Mesendoderm (in vitro differentiated cells): Measurements from ENCODE around the gene XRCC5.
A peak's percentile ranks its signal among the peaks of the same experiment; 100 is the strongest.

Source experiments
- DNase-seq: peaks from one replicate; pipeline ENCODE4 v3.0.0; 2013
- H2AK5ac ChIP-seq: 2 replicates; pipeline ENCODE4 v1.6.1; 2013; ENCODE audit warnings: low read length, inconsistent platforms
- H2BK120ac ChIP-seq: 2 replicates; pipeline ENCODE4 v1.6.1; 2013; ENCODE audit warnings: low read depth, mild to moderate bottlenecking, low read length, moderate library complexity, mixed read lengths
- H2BK15ac ChIP-seq: replicated peaks from 2 replicates; pipeline ENCODE4 v1.6.1; 2013; ENCODE audit warnings: low read depth, mild to moderate bottlenecking, moderate library complexity
- H2BK5ac ChIP-seq: 2 replicates; pipeline ENCODE4 v1.6.1; 2013; ENCODE audit warnings: low read length, inconsistent platforms
- H3K18ac ChIP-seq: 2 replicates; pipeline ENCODE4 v1.6.1; 2013; ENCODE audit warnings: mild to moderate bottlenecking, low read length, mixed read lengths
- H3K23ac ChIP-seq: one replicate; pipeline ENCODE4 v1.6.1; 2013; ENCODE audit warnings: low read length
- H3K27ac ChIP-seq: 2 replicates; pipeline ENCODE4 v1.5.1; 2013; ENCODE audit warnings: low read depth, mild to moderate bottlenecking, inconsistent platforms, low read length, moderate library complexity
- H3K27me3 ChIP-seq: 2 replicates; pipeline ENCODE4 v1.6.1; 2013; ENCODE audit warnings: low read length, control low read depth, mild to moderate bottlenecking, inconsistent platforms; ENCODE audit not compliant: insufficient read depth, poor library complexity
- H3K36me3 ChIP-seq: 2 replicates; pipeline ENCODE4 v1.6.1; 2013; ENCODE audit warnings: low read length, inconsistent platforms; ENCODE audit not compliant: control insufficient read depth, insufficient read depth
- H3K4ac ChIP-seq: one replicate; pipeline ENCODE4 v1.6.1; 2013; ENCODE audit warnings: low read depth, mild to moderate bottlenecking, low read length, moderate library complexity
- H3K4me1 ChIP-seq: 2 replicates; pipeline ENCODE4 v1.6.1; 2013; ENCODE audit warnings: low read depth, low read length, inconsistent platforms; ENCODE audit not compliant: control insufficient read depth
- H3K4me2 ChIP-seq: 2 replicates; pipeline ENCODE4 v1.6.1; 2013; ENCODE audit warnings: low read length
- H3K4me3 ChIP-seq: 2 replicates; pipeline ENCODE4 v1.5.1; 2013; ENCODE audit warnings: mild to moderate bottlenecking, low read length
- H3K56ac ChIP-seq: one replicate; pipeline ENCODE4 v1.6.1; 2013; ENCODE audit warnings: low read length
- H3K79me1 ChIP-seq: 2 replicates; pipeline ENCODE4 v1.6.1; 2013; ENCODE audit warnings: low read length, inconsistent platforms
- H3K79me2 ChIP-seq: 2 replicates; pipeline ENCODE4 v1.6.1; 2013; ENCODE audit warnings: mild to moderate bottlenecking, low read length; ENCODE audit not compliant: control insufficient read depth, insufficient read depth
- H3K9ac ChIP-seq: 2 replicates; pipeline ENCODE4 v1.6.1; 2013; ENCODE audit warnings: low read length, inconsistent platforms
- H4K5ac ChIP-seq: one replicate; pipeline ENCODE4 v1.6.1; 2013; ENCODE audit warnings: low read length
- H4K8ac ChIP-seq: one replicate; pipeline ENCODE4 v1.6.1; 2013; ENCODE audit warnings: low read depth, mild to moderate bottlenecking, control low read depth, low read length, moderate library complexity
- WGBS: extraction: QIAGEN DNeasy Blood & Tissue Kit; methylation state at CpG from one replicate; pipeline ENCODE4 v1.1.7; 2013; ENCODE audit warnings: low lambda C conversion rate, missing lambda C conversion rate; ENCODE audit not compliant: insufficient coverage; ENCODE audit errors: extremely low coverage; 5-methylcytosine and 5-hydroxymethylcytosine counted together

Gene XRCC5

DNA sequence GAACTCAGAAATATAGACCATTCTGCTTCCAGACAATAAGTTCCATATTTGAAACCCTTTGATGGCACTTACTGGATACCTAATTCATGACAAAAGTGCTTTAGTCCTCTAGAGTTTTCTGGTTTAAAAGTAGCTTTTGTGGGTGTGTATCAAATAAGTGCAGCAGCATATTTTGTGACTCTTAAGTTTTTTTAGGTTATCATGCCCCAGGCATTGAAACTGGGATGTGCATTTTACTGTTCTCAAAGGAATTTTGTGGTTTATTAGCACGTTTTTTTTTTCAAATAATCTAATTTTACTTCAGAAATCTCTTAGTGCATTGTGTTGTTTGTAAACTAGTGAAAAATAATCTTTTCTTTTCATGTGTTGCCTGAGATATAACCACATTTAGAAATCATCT, 1.5 kb downstream of the XRCC5 start:
- peaks cover 5% of the 10 kb centered on the region for H3K79me1 ChIP-seq
- H3K4me1 ChIP-seq: peaks cover 9% of the 10 kb centered on the region
- no peak overlapping the region for H4K8ac ChIP-seq
- no peak overlapping the region for H2BK5ac ChIP-seq
- no peak overlapping the region for H3K4ac ChIP-seq
- H3K4me2 ChIP-seq: peak overlapping the region; percentile 81
- H3K79me2 ChIP-seq: peaks cover 35% of the 10 kb centered on the region
- DNase-seq: no peak
- peak overlapping the region; percentile 87 for H3K56ac ChIP-seq
- no peak overlapping the region for H4K5ac ChIP-seq
- no peak overlapping the region for H3K4me3 ChIP-seq
- H3K23ac ChIP-seq: no peak overlapping the region
- H3K27ac ChIP-seq: no peak overlapping the region
- WGBS: no CpG with 5 or more reads among the region's 1 CpG
- no peaks in the 10 kb centered on the region for H3K27me3 ChIP-seq
- H3K18ac ChIP-seq: no peak overlapping the region
- H2BK15ac ChIP-seq: no peak overlapping the region
- no peak overlapping the region for H2BK120ac ChIP-seq
- H2AK5ac ChIP-seq: no peak overlapping the region
- peak overlapping the region; percentile 98 for H3K9ac ChIP-seq
- peaks cover 2% of the 10 kb centered on the region for H3K36me3 ChIP-seq

DNA sequence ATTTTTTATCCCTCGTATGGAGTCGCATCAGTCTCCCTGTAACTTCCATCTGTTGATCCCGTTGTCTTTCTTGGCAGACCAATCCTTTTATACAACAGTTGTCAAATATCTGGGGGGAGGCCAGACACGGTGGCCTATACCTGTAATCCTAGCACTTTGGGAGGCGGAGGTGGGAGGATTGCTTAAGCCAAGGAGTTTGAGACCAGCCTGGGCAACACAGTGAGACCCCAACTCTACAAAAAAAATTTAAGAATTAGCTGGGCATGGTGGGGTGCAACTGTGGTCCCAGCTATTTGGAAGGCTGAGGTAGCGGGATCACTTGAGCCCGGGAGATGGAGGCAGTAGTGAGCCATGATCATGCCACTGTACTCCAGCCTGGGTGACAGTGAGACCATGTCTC, 2.0 kb downstream of the XRCC5 start:
- WGBS: no CpG with 5 or more reads among the region's 7 CpGs

DNA sequence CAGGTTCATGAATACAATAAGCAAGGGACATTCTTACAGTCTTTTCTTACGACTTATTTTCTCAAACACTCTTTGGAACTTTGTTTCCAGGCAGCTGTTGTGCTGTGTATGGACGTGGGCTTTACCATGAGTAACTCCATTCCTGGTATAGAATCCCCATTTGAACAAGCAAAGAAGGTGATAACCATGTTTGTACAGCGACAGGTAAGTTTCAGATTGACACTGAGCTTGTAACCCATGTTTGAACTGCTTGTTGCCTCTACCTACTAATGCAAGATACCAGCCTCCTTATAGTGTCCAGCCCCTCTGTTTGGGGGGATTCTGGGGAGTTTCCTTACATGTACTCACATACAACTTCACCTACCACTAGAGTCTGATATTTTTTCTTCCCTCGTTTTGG, 3.8 kb downstream of the XRCC5 start:
- Histone ChIP-seq H3K9ac (no peak overlapping the region), H3K23ac (no peak overlapping the region)
- WGBS: no CpG with 5 or more reads among the region's 4 CpGs

More for the DNA sequence above, 2.0 kb downstream of the XRCC5 start:
- H3K4me1 ChIP-seq: peaks cover 9% of the 10 kb centered on the region
- no peak overlapping the region for H2AK5ac ChIP-seq
- H2BK5ac ChIP-seq: no peak overlapping the region
- H3K4me2 ChIP-seq: no peak overlapping the region
- H3K27ac ChIP-seq: no peak overlapping the region
- DNase-seq: no peak
- H3K79me1 ChIP-seq: peaks cover 5% of the 10 kb centered on the region
- H3K4ac ChIP-seq: no peak overlapping the region
- H3K56ac ChIP-seq: no peak overlapping the region
- H3K18ac ChIP-seq: no peak overlapping the region
- H4K8ac ChIP-seq: no peak overlapping the region
- no peaks in the 10 kb centered on the region for H3K27me3 ChIP-seq
- peaks cover 35% of the 10 kb centered on the region for H3K79me2 ChIP-seq
- no peak overlapping the region for H2BK15ac ChIP-seq
- no peak overlapping the region for H4K5ac ChIP-seq
- peaks cover 2% of the 10 kb centered on the region for H3K36me3 ChIP-seq
- no peak overlapping the region for H2BK120ac ChIP-seq
- peak overlapping the region; percentile 37 for H3K9ac ChIP-seq
- H3K23ac ChIP-seq: no peak overlapping the region
- H3K4me3 ChIP-seq: no peak overlapping the region

DNA sequence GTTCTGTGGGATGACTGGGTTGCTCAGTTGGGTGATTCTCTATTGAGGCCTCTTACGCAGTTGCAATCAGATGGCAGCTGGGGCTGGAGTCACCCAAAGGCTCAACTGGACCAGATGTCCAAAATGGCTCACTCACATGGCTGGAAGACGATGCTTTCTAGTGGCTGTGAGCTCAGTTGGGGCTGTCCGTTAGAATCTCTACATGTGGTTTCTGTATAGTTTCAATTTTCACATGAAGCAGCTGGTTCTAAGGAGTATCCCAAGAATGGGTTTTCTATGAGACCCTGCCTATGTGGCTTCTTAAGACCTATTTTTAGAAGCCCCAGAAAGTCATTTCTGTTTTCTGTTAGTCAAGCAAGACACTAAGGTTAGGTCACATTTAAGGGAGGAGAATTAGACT, 4.4 kb downstream of the XRCC5 start:
- no peak overlapping the region for H2BK5ac ChIP-seq
- no peak overlapping the region for H2BK120ac ChIP-seq
- no peak overlapping the region for H3K4me3 ChIP-seq
- H3K23ac ChIP-seq: no peak overlapping the region
- H3K9ac ChIP-seq: no peak overlapping the region
- H3K4me1 ChIP-seq: peaks cover 6% of the 10 kb centered on the region
- H2AK5ac ChIP-seq: no peak overlapping the region
- no peak overlapping the region for H3K4me2 ChIP-seq
- H3K56ac ChIP-seq: no peak overlapping the region
- H3K79me2 ChIP-seq: peaks cover 57% of the 10 kb centered on the region
- no peak overlapping the region for H4K5ac ChIP-seq
- no peak overlapping the region for H4K8ac ChIP-seq
- no peak for DNase-seq
- peaks cover 14% of the 10 kb centered on the region for H3K36me3 ChIP-seq
- H3K18ac ChIP-seq: no peak overlapping the region
- H3K4ac ChIP-seq: no peak overlapping the region
- no peak overlapping the region for H3K27ac ChIP-seq
- peaks cover 18% of the 10 kb centered on the region for H3K79me1 ChIP-seq
- no CpG with 5 or more reads among the region's 3 CpGs for WGBS
- no peaks in the 10 kb centered on the region for H3K27me3 ChIP-seq
- H2BK15ac ChIP-seq: no peak overlapping the region

More for the DNA sequence above, 3.8 kb downstream of the XRCC5 start:
- H3K4me1 ChIP-seq: peaks cover 7% of the 10 kb centered on the region
- H2BK120ac ChIP-seq: no peak overlapping the region
- H3K27ac ChIP-seq: no peak overlapping the region
- peaks cover 15% of the 10 kb centered on the region for H3K79me1 ChIP-seq
- peaks cover 12% of the 10 kb centered on the region for H3K36me3 ChIP-seq
- no peaks in the 10 kb centered on the region for H3K27me3 ChIP-seq
- H3K4ac ChIP-seq: no peak overlapping the region
- peaks cover 51% of the 10 kb centered on the region for H3K79me2 ChIP-seq
- H3K4me2 ChIP-seq: no peak overlapping the region
- H3K4me3 ChIP-seq: no peak overlapping the region
- H4K8ac ChIP-seq: no peak overlapping the region
- H3K18ac ChIP-seq: no peak overlapping the region
- H2BK5ac ChIP-seq: no peak overlapping the region
- no peak overlapping the region for H3K56ac ChIP-seq
- H2AK5ac ChIP-seq: no peak overlapping the region
- no peak overlapping the region for H4K5ac ChIP-seq
- H2BK15ac ChIP-seq: no peak overlapping the region
- no peak for DNase-seq

DNA sequence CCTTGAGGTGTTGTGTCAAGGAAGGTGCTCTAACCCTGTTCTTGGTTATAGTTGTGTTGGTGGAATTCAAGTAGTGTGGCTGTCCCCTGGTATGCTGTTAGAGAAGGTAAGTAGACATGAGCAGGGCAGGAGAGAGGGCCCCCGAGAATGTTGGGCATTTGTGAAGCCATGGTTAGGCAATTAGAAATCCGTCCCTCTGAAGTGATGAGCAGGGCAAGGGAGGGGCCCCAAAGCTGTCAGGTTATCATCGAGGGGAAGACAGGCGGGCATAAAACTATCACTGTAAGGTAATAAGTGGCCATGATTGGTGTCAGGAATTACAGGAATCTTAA, 5.2 kb downstream of the XRCC5 start:
- H4K5ac ChIP-seq: no peak overlapping the region
- H3K4ac ChIP-seq: no peak overlapping the region
- peak overlapping the region; percentile 54 for H3K56ac ChIP-seq
- no peak for DNase-seq
- H2BK120ac ChIP-seq: no peak overlapping the region
- H3K4me3 ChIP-seq: no peak overlapping the region
- peaks cover 14% of the 10 kb centered on the region for H3K36me3 ChIP-seq
- H3K4me2 ChIP-seq: no peak overlapping the region
- no peak overlapping the region for H2AK5ac ChIP-seq
- H3K23ac ChIP-seq: no peak overlapping the region
- no peak overlapping the region for H4K8ac ChIP-seq
- no peak overlapping the region for H3K18ac ChIP-seq
- H3K79me1 ChIP-seq: peaks cover 19% of the 10 kb centered on the region
- WGBS: no CpG with 5 or more reads among the region's 4 CpGs
- H3K9ac ChIP-seq: peak overlapping the region; percentile 42
- H3K27ac ChIP-seq: no peak overlapping the region
- H3K4me1 ChIP-seq: peaks cover 6% of the 10 kb centered on the region
- no peak overlapping the region for H2BK15ac ChIP-seq
- no peak overlapping the region for H2BK5ac ChIP-seq
- H3K27me3 ChIP-seq: no peaks in the 10 kb centered on the region
- peaks cover 60% of the 10 kb centered on the region for H3K79me2 ChIP-seq
